MM.1S (cell line): ENCODE measurements around the gene SPOCK1.

Experiments
- DNase-seq: peaks from one replicate; pipeline ENCODE4 v3.0.0-alpha.2; 2015
- H2AFZ ChIP-seq: fragments of 300-600 bp; sonication (generic); 2 replicates; pipeline ENCODE4 v1.6.0; 2016; ENCODE audit warnings: antibody characterized with exemption, low read length
- H3F3A ChIP-seq: fragments of 300-600 bp; sonication (generic); 2 replicates; pipeline ENCODE4 v1.6.1; 2016; ENCODE audit warnings: mild to moderate bottlenecking, antibody characterized with exemption, low read length, moderate library complexity, mixed read lengths; ENCODE audit not compliant: insufficient read depth
- H3K27ac ChIP-seq: fragments of 300-600 bp; sonication (generic); 2 replicates; pipeline ENCODE4 v1.5.1; 2016; ENCODE audit warnings: mild to moderate bottlenecking, low read length
- H3K27me3 ChIP-seq: fragments of 300-600 bp; sonication (generic); replicated peaks from 2 replicates; pipeline ENCODE4 v1.6.0; 2016; ENCODE audit warnings: low read length; ENCODE audit not compliant: insufficient read depth
- H3K36me3 ChIP-seq: fragments of 300-600 bp; sonication (generic); replicated peaks from 2 replicates; pipeline ENCODE4 v1.6.1; 2016; ENCODE audit warnings: mild to moderate bottlenecking, low read length, mixed read lengths; ENCODE audit not compliant: insufficient read depth
- H3K4me1 ChIP-seq: fragments of 300-600 bp; sonication (generic); 2 replicates; pipeline ENCODE4 v1.6.1; 2016; ENCODE audit warnings: low read length, mixed read lengths
- H3K4me2 ChIP-seq: fragments of 300-600 bp; sonication (generic); 2 replicates; pipeline ENCODE4 v1.6.0; 2016; ENCODE audit warnings: low read depth, low read length
- H3K4me3 ChIP-seq: fragments of 300-600 bp; sonication (generic); 2 replicates; pipeline ENCODE4 v1.5.1; 2016; ENCODE audit warnings: low read length, mixed read lengths
- H3K79me2 ChIP-seq: fragments of 300-600 bp; sonication (generic); 2 replicates; pipeline ENCODE4 v1.6.1; 2016; ENCODE audit warnings: mixed run types, low read length, mixed read lengths
- H3K9ac ChIP-seq: fragments of 300-600 bp; sonication (generic); 2 replicates; pipeline ENCODE4 v1.6.1; 2016; ENCODE audit warnings: low read length, mixed read lengths
- H3K9me2 ChIP-seq: fragments of 300-600 bp; sonication (generic); replicated peaks from 2 replicates; pipeline ENCODE4 v1.6.1; 2016; ENCODE audit warnings: mild to moderate bottlenecking, low read length, mixed read lengths; ENCODE audit not compliant: insufficient read depth
- H3K9me3 ChIP-seq: fragments of 300-600 bp; sonication (generic); replicated peaks from 2 replicates; pipeline ENCODE4 v1.6.1; 2016; ENCODE audit warnings: mild to moderate bottlenecking, low read length, mixed read lengths; ENCODE audit not compliant: insufficient read depth
- H4K20me1 ChIP-seq: fragments of 300-600 bp; sonication (generic); 2 replicates; pipeline ENCODE4 v1.6.1; 2016; ENCODE audit warnings: mild to moderate bottlenecking, low read length, moderate library complexity, mixed read lengths; ENCODE audit not compliant: insufficient read depth
- EZH2 ChIP-seq: fragments of 300-600 bp; sonication (generic); optimal IDR thresholded peaks from 2 replicates; pipeline ENCODE3; 2017; ENCODE audit warnings: low read depth, mild to moderate bottlenecking, antibody characterized with exemption, low read length, mixed read lengths
- EZH2phosphoT487 ChIP-seq: fragments of 300-600 bp; sonication (generic); IDR thresholded peaks from 2 replicates; pipeline ENCODE4 v1.6.1; 2018; ENCODE audit warnings: antibody characterized with exemption, low read length
- TF ChIP-seq, protein P1 (sequence below): fragments of 300-600 bp; sonication (generic); IDR thresholded peaks from 2 replicates; pipeline ENCODE4 v1.5.1; 2016; ENCODE audit warnings: antibody characterized with exemption, low read length, mixed read lengths

Gene SPOCK1

DNA sequence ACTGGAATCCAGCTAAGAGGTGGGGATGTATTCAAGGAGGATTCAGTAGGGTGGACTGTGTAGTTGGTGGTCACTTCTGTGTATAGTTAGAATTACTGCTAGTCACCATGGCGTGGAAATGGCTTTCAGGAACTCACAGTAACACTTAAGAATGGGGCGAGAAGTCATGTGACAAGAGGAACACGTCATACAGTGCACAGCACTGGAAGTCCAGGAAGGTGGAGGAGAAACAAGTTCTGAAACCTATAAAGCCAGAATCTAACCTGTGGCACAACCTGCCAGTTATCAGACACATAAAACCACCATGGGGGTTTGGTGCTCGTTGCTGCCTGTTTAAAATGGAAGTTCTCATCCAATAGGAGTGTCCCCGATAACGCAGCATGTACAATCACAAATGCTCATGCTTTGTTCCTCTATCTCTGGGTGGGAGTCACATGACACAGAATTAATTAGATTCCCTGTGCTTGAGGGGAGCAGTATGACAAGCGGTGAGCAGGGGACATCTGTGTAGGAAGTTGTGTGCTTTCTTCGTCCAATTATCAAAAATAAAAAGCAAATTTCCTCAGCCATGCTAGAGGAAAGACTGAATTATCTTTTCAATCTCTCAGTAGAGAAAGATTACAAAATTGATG lies 193.0 kb downstream of the SPOCK1 start:
- Histone ChIP-seq H3K79me2 (no peaks in the 10 kb centered on the region), H3K9me2 (no peaks in the 10 kb centered on the region), H3K27me3 (no peaks in the 10 kb centered on the region), H3K9me3 (no peaks in the 10 kb centered on the region), H3K4me1 (no peaks in the 10 kb centered on the region), H4K20me1 (no peaks in the 10 kb centered on the region), H3K36me3 (no peaks in the 10 kb centered on the region), H3F3A (no peaks in the 10 kb centered on the region), H3K4me3 (no peak overlapping the region), H3K9ac (no peak overlapping the region), H2AFZ (no peak overlapping the region), H3K4me2 (no peak overlapping the region), H3K27ac (no peak overlapping the region)
- no peak for DNase-seq
- TF ChIP-seq, protein P1, sequence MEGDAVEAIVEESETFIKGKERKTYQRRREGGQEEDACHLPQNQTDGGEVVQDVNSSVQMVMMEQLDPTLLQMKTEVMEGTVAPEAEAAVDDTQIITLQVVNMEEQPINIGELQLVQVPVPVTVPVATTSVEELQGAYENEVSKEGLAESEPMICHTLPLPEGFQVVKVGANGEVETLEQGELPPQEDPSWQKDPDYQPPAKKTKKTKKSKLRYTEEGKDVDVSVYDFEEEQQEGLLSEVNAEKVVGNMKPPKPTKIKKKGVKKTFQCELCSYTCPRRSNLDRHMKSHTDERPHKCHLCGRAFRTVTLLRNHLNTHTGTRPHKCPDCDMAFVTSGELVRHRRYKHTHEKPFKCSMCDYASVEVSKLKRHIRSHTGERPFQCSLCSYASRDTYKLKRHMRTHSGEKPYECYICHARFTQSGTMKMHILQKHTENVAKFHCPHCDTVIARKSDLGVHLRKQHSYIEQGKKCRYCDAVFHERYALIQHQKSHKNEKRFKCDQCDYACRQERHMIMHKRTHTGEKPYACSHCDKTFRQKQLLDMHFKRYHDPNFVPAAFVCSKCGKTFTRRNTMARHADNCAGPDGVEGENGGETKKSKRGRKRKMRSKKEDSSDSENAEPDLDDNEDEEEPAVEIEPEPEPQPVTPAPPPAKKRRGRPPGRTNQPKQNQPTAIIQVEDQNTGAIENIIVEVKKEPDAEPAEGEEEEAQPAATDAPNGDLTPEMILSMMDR = no peak
- TF ChIP-seq EZH2 (no peak), EZH2phosphoT487 (no peak)

DNA sequence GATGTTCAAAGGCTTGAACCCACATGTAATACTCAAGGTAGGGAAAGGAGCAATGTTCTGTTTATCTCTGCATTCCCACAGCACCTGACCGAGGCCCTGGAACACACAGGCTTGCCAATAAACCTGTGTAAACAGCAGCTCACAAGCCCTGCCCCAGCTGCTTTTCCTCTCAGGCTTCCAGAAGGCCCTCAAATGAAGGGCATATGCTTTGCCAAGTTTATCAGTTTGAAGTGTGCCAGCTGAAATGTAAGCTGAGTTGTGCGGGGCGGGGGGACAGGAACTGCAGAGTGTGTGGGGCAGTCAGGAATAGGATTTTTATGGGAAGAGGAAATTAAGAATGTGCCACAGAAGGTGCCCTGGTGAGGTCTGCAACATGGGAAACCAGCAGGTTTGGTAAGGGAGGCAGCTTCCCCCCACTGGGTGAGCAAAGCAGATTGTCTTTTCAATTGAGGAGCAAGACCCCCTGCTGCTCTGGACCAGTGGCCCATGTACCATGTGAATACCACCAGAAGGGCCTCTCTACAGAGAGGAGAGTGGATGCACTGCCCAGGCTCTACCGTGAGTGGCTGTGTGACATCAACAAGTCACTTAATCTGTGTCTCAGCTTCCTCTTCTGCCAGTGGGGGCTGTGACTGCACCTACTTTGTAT lies 194.8 kb downstream of the SPOCK1 start:
- no peak overlapping the region for H3K27ac ChIP-seq
- H3K79me2 ChIP-seq = no peaks in the 10 kb centered on the region
- H3K9me2 ChIP-seq = no peaks in the 10 kb centered on the region
- no peak overlapping the region for H3K9ac ChIP-seq
- no peaks in the 10 kb centered on the region for H3F3A ChIP-seq
- no peaks in the 10 kb centered on the region for H3K27me3 ChIP-seq
- H3K4me3 ChIP-seq = no peak overlapping the region
- TF ChIP-seq, protein P1 = no peak
- no peak for TF ChIP-seq EZH2
- no peak for TF ChIP-seq EZH2phosphoT487
- no peak for DNase-seq
- H4K20me1 ChIP-seq = no peaks in the 10 kb centered on the region
- no peak overlapping the region for H2AFZ ChIP-seq
- H3K9me3 ChIP-seq = no peaks in the 10 kb centered on the region
- no peak overlapping the region for H3K4me2 ChIP-seq
- no peaks in the 10 kb centered on the region for H3K4me1 ChIP-seq
- no peaks in the 10 kb centered on the region for H3K36me3 ChIP-seq

DNA sequence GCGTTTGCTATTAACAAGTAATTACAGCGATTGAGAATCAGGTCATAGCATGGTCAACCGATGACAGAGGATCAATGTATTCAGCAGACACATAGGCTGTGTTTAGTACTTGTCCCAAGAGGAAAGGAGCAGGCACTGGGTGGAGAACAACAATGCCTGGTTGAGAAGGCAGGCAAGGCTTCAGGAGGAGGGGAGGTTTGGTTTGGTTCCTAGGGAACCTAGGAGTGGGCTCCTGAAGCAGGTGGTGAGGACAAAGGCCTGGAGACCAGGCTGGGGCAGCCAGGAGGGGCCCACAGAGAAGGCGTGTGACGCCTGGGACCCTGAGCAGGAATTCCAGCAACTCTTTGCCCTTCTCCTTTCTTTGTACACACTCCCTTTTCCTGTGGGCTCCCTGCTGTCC lies 195.6 kb downstream of the SPOCK1 start:
- no peak overlapping the region for H3K4me2 ChIP-seq
- no peak overlapping the region for H3K9ac ChIP-seq
- no peaks in the 10 kb centered on the region for H3K9me3 ChIP-seq
- H3K79me2 ChIP-seq = no peaks in the 10 kb centered on the region
- H3F3A ChIP-seq = no peaks in the 10 kb centered on the region
- H3K4me1 ChIP-seq = no peaks in the 10 kb centered on the region
- TF ChIP-seq, protein P1 = no peak
- no peak for DNase-seq
- H4K20me1 ChIP-seq = no peaks in the 10 kb centered on the region
- no peak overlapping the region for H3K4me3 ChIP-seq
- no peaks in the 10 kb centered on the region for H3K36me3 ChIP-seq
- H3K27me3 ChIP-seq = no peaks in the 10 kb centered on the region
- H3K27ac ChIP-seq = no peak overlapping the region
- no peaks in the 10 kb centered on the region for H3K9me2 ChIP-seq
- H2AFZ ChIP-seq = no peak overlapping the region
